ENCODE results near the gene AK8.

DNA sequence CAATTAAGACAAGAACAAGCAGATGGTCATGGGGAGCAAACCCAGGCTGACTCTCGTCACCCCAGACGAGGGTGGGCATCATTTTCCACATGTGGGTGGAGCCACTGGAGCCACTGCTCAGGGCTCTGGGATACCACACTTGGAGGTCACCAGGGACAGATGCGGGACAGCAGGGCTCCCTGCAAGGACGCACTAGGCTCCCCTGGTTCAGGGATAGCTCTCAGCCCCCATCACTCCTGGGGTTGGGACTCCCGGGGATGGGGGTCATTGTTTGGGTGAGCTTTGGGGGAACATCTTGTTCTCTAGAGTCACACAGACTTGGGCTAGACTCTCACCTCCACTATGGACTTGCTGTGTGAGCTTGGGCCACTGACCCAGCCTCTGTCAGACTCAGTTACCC is 150.0 kb downstream of the AK8 start:
- TF ChIP-seq, protein P1, sequence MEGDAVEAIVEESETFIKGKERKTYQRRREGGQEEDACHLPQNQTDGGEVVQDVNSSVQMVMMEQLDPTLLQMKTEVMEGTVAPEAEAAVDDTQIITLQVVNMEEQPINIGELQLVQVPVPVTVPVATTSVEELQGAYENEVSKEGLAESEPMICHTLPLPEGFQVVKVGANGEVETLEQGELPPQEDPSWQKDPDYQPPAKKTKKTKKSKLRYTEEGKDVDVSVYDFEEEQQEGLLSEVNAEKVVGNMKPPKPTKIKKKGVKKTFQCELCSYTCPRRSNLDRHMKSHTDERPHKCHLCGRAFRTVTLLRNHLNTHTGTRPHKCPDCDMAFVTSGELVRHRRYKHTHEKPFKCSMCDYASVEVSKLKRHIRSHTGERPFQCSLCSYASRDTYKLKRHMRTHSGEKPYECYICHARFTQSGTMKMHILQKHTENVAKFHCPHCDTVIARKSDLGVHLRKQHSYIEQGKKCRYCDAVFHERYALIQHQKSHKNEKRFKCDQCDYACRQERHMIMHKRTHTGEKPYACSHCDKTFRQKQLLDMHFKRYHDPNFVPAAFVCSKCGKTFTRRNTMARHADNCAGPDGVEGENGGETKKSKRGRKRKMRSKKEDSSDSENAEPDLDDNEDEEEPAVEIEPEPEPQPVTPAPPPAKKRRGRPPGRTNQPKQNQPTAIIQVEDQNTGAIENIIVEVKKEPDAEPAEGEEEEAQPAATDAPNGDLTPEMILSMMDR (IDR thresholded peaks at IDR 0.05), result no peak
- no peak for TF ChIP-seq POLR2A (IDR thresholded peaks at IDR 0.05)
